ENCODE data around the gene CBFA2T3. TPM values are rescaled to one million over a fixed set of nuclear protein-coding genes. Genes with fewer than 3 reads are reported as not detected.

The CBFA2T3 gene
- total RNA-seq, 1 donor from 2014 or later = 10.1 TPM

DNA sequence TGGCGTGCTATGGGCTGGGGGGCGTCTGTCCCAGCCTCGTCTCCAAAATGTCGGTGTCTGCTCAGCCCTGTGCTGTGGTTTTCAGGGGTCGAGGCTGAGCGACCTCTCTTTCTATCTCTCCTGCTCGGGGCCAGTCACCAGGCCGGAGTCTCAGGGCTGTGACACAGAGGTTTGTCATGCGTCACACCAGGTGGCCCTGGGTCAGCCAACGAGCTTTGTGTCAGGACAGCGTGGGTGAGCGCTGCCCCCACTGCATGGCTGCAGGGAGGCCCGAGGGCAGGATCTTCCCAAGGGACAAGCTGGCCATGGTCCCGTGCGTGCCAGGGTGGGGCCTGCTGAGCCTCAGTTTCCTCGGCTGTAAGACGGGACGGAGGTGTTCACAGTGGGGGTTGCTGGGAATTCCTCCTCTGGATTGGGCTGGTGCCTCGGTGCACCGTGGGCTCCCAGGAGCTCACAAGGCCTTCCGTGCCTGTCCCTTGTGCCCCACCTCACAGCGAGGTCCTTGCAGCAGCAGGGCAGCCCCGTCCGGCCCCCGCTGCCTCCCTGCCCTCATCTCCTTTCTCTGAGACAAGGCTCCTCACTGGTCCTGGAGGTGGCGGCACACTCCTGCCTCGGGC is 50.5 kb downstream of the CBFA2T3 start:
- DNase-seq (ENCODE audit: low spot score in 2 of 2, unreplicated experiment in 2 of 2) = no peak
- Mint-ChIP-seq H3K27ac (no peak overlapping the region), H3K4me3 (no peak overlapping the region), H3K9me3 (no peaks in the 10 kb centered on the region), H3K27me3 (ENCODE audit: low read depth) (no peaks in the 10 kb centered on the region), H3K36me3 (no peaks in the 10 kb centered on the region), H3K4me1 (no peaks in the 10 kb centered on the region)
- TF ChIP-seq CTCF (IDR thresholded peaks at IDR 0.05; ENCODE audit: unreplicated experiment) = no peak

DNA sequence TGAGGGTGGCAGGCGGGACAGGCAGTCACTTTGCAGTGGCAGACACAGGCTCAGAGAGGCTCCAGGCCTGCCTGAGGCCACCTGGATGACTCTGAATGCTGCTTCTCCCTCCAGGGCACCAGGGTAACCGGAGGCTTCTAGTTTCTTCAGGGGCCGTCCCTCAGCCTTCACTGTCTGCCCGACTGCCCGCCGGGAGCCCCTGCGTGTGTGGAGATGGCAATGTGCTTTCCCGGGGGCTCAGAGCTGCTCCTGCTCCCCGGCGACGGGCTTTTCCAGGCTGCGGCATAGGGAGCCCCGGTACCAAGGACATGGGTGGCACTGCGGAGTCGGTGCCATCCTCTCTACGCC is 51.5 kb downstream of the CBFA2T3 start:
- H3K4me3 Mint-ChIP-seq = no peak overlapping the region
- DNase-seq (ENCODE audit: low spot score in 2 of 2, unreplicated experiment in 2 of 2) = no peak
- no peak for TF ChIP-seq CTCF (IDR thresholded peaks at IDR 0.05; ENCODE audit: unreplicated experiment)
- H3K9me3 Mint-ChIP-seq = no peaks in the 10 kb centered on the region
- H3K4me1 Mint-ChIP-seq = peaks cover 4% of the 10 kb centered on the region
- H3K27ac Mint-ChIP-seq = no peak overlapping the region
- no peaks in the 10 kb centered on the region for H3K27me3 Mint-ChIP-seq (ENCODE audit: low read depth)
- H3K36me3 Mint-ChIP-seq = no peaks in the 10 kb centered on the region

DNA sequence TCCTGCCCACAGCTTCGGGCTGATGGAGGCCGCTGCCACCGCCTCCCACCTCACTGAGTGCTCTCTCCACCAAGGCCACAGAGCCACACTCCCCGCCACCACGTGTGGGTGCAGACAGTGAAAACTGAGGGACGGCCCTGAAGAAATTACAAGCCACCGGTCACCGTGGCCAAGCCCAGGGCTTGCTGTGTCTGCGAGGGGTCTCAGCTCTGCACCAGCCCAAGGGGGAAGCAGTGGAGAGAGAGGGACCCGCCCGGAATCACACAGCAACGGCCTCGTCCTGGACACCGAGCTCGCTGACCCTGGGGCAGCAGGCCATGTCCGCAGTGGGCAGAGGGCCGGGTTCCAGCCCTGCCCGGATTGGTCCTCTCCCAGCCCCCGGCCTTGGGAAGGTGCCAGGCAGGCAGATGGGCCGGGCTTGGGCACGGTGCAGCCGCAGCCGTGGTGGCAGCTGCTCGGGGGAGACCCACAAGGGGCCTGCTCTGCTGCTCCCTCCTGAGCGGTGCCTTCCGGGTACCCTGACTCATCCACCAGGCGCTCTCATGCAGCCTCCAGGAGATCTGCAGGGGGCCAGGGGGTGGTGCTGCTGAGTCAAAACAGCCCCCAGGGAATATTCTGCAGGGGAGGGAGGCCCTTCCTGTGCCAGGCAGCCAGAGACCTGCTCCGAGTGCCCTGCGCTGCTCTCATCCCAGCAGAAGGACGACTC is 52.0 kb downstream of the CBFA2T3 start:
- Mint-ChIP-seq H3K27me3 (ENCODE audit: low read depth) (no peaks in the 10 kb centered on the region), H3K27ac (no peak overlapping the region), H3K9me3 (no peaks in the 10 kb centered on the region), H3K36me3 (no peaks in the 10 kb centered on the region), H3K4me1 (peaks cover 4% of the 10 kb centered on the region), H3K4me3 (no peak overlapping the region)
- no peak for TF ChIP-seq CTCF (IDR thresholded peaks at IDR 0.05; ENCODE audit: unreplicated experiment)
- DNase-seq (ENCODE audit: low spot score in 2 of 2, unreplicated experiment in 2 of 2) = no peak

DNA sequence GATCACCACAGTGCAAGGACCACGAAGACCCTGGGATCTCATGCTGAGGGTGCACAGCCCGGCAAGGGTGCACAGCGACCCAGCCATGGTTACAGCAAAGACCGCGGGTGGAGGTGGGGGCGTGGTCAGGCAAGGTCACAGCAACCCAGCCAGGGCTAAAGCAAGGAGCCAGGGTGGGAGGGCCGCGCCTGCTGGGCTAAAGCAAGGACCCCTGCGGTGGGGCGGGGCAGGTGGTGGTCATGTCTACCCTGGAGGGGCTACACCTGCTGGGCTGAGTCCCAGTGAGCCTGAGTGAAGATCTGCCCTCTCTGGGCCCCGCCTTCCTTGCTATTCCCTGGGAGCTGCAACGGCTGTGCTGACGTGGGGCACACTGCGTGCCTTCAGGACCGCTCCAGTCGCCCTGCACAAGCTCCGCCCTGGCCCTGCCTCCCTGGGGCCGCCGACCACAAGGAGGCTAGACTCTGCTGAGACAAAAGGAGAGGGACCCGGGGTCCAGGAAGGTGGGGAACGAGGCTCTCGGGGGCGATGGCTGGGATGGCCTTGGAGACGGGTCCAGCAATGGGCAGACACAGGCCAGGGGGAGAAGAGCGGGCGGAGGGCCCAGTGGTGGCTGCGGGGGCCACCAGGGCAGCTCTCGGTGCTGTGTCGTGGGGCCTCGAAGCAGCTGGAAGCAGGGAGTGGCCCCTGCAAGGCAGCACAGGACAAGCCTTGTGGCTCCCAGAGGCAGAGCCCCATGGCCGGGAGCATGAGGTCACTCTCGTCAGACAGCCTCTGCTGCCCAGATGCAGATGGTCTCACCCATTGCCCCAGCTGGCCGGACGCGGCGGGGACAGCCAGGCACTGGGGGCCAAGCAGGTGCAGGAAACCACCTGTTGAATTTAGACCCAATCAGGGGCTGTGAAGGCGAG is 52.8 kb downstream of the CBFA2T3 start:
- no peaks in the 10 kb centered on the region for H3K36me3 Mint-ChIP-seq
- H3K4me1 Mint-ChIP-seq = peaks cover 4% of the 10 kb centered on the region
- no peak for TF ChIP-seq CTCF (IDR thresholded peaks at IDR 0.05; ENCODE audit: unreplicated experiment)
- DNase-seq (ENCODE audit: low spot score in 2 of 2, unreplicated experiment in 2 of 2) = no peak
- H3K9me3 Mint-ChIP-seq = peaks cover under 1% of the 10 kb centered on the region
- no peaks in the 10 kb centered on the region for H3K27me3 Mint-ChIP-seq (ENCODE audit: low read depth)
- no peak overlapping the region for H3K27ac Mint-ChIP-seq
- no peak overlapping the region for H3K4me3 Mint-ChIP-seq

DNA sequence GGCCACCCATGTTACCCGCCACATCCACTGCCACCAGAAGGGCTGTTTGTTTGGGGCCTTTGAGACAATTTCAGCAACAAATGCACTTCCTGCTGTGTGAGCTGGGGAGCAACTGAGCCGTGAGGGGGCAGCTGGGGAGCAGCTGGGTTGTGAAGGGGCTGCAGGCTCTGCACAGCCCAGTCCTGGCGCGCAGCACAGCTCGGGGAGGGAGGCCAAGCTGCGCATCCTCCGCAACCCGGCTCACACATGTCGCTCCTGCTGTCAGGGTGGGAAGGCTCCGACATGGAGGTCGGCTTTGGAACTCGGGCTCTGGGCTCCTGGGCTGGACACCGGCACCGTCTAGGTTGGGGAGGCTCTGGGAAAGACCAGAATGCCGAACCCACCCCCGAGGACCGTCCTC is 53.6 kb downstream of the CBFA2T3 start:
- H3K36me3 Mint-ChIP-seq = no peaks in the 10 kb centered on the region
- DNase-seq (ENCODE audit: low spot score in 2 of 2, unreplicated experiment in 2 of 2) = no peak
- H3K4me1 Mint-ChIP-seq = peaks cover 4% of the 10 kb centered on the region
- H3K27me3 Mint-ChIP-seq (ENCODE audit: low read depth) = no peaks in the 10 kb centered on the region
- H3K27ac Mint-ChIP-seq = no peak overlapping the region
- H3K4me3 Mint-ChIP-seq = no peak overlapping the region
- peaks cover 5% of the 10 kb centered on the region for H3K9me3 Mint-ChIP-seq
- TF ChIP-seq CTCF (IDR thresholded peaks at IDR 0.05; ENCODE audit: unreplicated experiment) = no peak
